ENCODE results near the gene TMEM184A. TPM values are rescaled to one million over a fixed set of nuclear protein-coding genes. Genes with fewer than 3 reads are reported as not detected.

The TMEM184A gene
- total and polyA plus RNA-seq, 2 of the 8 experiments (the other 6 are each of a cell fraction or from before 2014, with no cell fraction given): 1.8 to 2.1 TPM

- no peak for TF ChIP-seq CHD7 (IDR thresholded peaks at IDR 0.05; ENCODE audit: insufficient replicate concordance, low read length)
- TF ChIP-seq HDAC2 (IDR thresholded peaks at IDR 0.05; ENCODE audit: borderline replicate concordance in 1 of 2, low read depth in 2 of 2, low read length in 2 of 2): no peak
- TF ChIP-seq SP2 (IDR thresholded peaks at IDR 0.05; ENCODE audit: low read length): no peak
- no peak for TF ChIP-seq ZNF274 (IDR thresholded peaks at IDR 0.05; ENCODE audit: borderline replicate concordance, extremely low read depth, low read length)
- TF ChIP-seq EP300 (IDR thresholded peaks at IDR 0.05; ENCODE audit: borderline replicate concordance in 1 of 2, low read depth in 2 of 2, low read length in 2 of 2): no peak
- no peak for TF ChIP-seq SIX5 (IDR thresholded peaks at IDR 0.05; ENCODE audit: low read depth, low read length)
- TF ChIP-seq CREB1 (IDR thresholded peaks at IDR 0.05): no peak
- TF ChIP-seq NRF1 (IDR thresholded peaks at IDR 0.05; ENCODE audit: low read depth, low read length): no peak
- TF ChIP-seq BACH1 (IDR thresholded peaks at IDR 0.05; ENCODE audit: low read length): no peak
- TF ChIP-seq SP1 (IDR thresholded peaks at IDR 0.05; ENCODE audit: low read depth, low read length): no peak
- no peak for TF ChIP-seq MAFK (IDR thresholded peaks at IDR 0.05; ENCODE audit: low read depth, low read length)
These were observed 61.6 kb downstream of the TMEM184A start (continued) for GRCh38 chr7:1494447-1494846.
